ENCODE measurements around the gene ADAM15. TPM values are rescaled to one million over a fixed set of nuclear protein-coding genes. Genes with fewer than 3 reads are reported as not detected.
A peak's percentile ranks its signal among the peaks of the same experiment; 100 is the strongest.

Gene ADAM15
- total and polyA plus RNA-seq, 12 donors: 46.7 to 305 (median 65.0) TPM

DNA sequence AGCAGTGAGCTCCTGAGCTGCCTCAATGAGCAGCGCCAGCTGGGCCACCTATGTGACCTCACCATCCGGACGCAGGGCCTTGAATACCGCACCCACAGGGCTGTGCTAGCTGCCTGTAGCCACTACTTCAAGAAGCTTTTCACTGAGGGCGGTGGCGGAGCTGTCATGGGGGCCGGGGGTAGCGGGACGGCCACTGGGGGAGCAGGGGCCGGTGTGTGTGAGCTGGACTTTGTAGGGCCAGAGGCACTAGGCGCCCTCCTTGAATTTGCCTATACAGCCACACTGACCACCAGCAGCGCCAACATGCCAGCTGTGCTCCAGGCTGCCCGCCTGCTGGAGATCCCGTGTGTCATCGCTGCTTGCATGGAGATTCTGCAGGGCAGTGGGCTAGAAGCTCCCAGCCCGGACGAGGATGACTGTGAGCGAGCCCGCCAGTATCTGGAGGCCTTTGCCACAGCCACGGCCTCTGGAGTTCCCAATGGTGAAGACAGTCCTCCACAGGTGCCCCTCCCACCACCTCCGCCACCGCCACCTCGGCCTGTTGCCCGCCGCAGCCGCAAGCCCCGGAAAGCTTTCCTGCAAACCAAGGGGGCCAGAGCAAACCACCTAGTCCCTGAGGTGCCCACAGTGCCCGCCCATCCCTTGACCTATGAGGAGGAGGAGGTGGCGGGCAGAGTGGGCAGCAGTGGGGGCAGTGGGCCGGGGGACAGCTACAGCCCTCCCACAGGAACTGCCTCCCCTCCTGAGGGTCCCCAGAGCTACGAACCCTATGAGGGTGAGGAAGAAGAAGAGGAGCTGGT, 36.2 kb upstream of the ADAM15 start:
- Histone ChIP-seq H3K27ac (peak overlapping the region in 1 of 10 donors; percentile 40), H3K27me3 (no peaks in the 10 kb centered on the region), H3K4me1 (peaks cover 12 to 77% (median 42%) of the 10 kb centered on the region in 9 donors), H3K9me3 (no peaks in the 10 kb centered on the region), H3K36me3 (peaks cover 0 to 35% (median 9%) of the 10 kb centered on the region in 9 donors), H3K4me3 (no peak overlapping the region)
- WGBS, 2 donors: 93 to 96% methylated on average over 31 of the region's 31 CpGs
- no peak for DNase-seq
- ATAC-seq: no peak
- intact Hi-C loops (cut with DNase I): loop anchor here in 6 of 10 donors (5.0 to 10.0 kb wide), 6 partner anchors 37 to 60 kb away; partner anchors contain the start of genes PBXIP1 (in 2 of the 6), ADAM15 (in 1 of the 6), CKS1B (in 1 of the 6) and PYGO2 (in 1 of the 6)
- TF ChIP-seq, protein P1, sequence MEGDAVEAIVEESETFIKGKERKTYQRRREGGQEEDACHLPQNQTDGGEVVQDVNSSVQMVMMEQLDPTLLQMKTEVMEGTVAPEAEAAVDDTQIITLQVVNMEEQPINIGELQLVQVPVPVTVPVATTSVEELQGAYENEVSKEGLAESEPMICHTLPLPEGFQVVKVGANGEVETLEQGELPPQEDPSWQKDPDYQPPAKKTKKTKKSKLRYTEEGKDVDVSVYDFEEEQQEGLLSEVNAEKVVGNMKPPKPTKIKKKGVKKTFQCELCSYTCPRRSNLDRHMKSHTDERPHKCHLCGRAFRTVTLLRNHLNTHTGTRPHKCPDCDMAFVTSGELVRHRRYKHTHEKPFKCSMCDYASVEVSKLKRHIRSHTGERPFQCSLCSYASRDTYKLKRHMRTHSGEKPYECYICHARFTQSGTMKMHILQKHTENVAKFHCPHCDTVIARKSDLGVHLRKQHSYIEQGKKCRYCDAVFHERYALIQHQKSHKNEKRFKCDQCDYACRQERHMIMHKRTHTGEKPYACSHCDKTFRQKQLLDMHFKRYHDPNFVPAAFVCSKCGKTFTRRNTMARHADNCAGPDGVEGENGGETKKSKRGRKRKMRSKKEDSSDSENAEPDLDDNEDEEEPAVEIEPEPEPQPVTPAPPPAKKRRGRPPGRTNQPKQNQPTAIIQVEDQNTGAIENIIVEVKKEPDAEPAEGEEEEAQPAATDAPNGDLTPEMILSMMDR (IDR thresholded peaks at IDR 0.05): no peak

DNA sequence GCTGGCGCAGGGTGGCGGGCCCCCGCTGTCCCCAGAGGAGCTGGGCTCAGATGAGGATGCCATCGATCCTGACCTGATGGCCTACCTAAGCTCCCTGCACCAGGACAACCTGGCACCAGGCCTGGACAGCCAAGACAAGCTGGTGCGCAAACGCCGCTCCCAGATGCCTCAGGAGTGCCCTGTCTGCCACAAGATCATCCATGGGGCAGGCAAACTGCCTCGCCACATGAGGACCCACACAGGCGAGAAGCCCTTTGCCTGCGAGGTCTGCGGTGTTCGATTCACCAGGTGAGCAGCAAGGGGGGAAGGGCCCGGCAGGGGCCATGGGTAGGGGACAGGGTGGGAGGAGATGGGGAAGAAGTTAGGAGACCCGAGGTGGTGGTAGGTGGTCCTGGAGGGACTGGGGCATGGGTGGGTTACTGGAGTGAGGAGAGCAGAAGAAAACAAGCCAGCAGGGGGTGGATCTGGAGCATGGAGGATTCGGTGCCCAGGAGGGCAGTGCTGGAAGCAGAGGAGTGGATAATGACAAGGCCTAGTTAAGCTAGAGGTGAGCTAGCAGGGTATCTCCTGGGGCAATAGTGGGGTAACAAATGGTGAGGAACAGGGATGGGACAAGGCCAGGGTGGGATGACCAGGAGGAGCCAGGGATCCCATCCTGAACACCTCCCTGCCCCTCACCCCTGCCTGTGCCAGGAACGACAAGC, 35.4 kb upstream of the ADAM15 start:
- H3K36me3 ChIP-seq: peaks cover 0 to 35% (median 9%) of the 10 kb centered on the region in 9 donors
- H3K4me1 ChIP-seq: peaks cover 12 to 70% (median 41%) of the 10 kb centered on the region in 9 donors
- H3K27ac ChIP-seq: peak overlapping the region in 3 of 10 donors; percentile 40 to 87 (median 83)
- H3K9me3 ChIP-seq: no peaks in the 10 kb centered on the region
- intact Hi-C loops (cut with DNase I): loop anchor here in 7 of 10 donors (2.0 to 10.0 kb wide), 7 partner anchors 37 to 61 kb away; partner anchors contain the start of genes PBXIP1 (in 2 of the 7), PYGO2 (in 2 of the 7), ADAM15 (in 1 of the 7) and CKS1B (in 1 of the 7)
- WGBS, 2 donors: 88 to 89% methylated on average over 16 of the region's 16 CpGs
- ATAC-seq (no peak), DNase-seq (no peak)
- no peaks in the 10 kb centered on the region for H3K27me3 ChIP-seq
- no peak overlapping the region for H3K4me3 ChIP-seq
- TF ChIP-seq, protein P1 (IDR thresholded peaks at IDR 0.05): no peak

DNA sequence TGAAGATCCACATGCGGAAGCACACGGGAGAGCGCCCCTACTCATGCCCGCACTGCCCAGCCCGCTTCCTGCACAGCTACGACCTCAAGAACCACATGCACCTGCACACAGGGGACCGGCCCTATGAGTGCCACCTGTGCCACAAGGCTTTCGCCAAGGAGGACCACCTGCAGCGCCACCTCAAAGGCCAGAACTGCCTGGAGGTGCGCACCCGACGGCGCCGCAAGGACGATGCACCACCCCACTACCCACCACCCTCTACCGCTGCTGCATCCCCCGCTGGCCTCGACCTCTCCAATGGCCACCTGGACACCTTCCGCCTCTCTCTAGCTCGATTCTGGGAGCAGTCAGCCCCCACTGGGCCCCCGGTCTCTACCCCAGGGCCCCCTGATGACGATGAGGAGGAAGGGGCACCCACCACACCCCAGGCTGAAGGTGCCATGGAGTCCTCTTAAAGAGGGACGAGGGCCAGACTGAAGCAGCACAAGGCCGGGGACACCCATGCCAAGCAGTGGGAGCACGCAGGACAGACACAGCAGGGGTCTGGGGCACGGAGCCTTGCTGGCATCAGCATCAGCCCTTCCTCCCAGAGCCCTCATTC, 34.8 kb upstream of the ADAM15 start:
- WGBS, 2 donors: 89 to 94% methylated on average over 26 of the region's 26 CpGs
- intact Hi-C loops (cut with DNase I): loop anchor here in 7 of 10 donors (2.0 to 10.0 kb wide), 7 partner anchors 36 to 62 kb away; partner anchors contain the start of genes PBXIP1 (in 2 of the 7), PYGO2 (in 2 of the 7), ADAM15 (in 1 of the 7) and CKS1B (in 1 of the 7)
- H3K27me3 ChIP-seq: no peaks in the 10 kb centered on the region
- no peak for DNase-seq
- H3K4me3 ChIP-seq: no peak overlapping the region
- H3K9me3 ChIP-seq: no peaks in the 10 kb centered on the region
- peak overlapping the region; percentile 78 to 91 (median 85) for H3K27ac ChIP-seq
- TF ChIP-seq, protein P1 (IDR thresholded peaks at IDR 0.05): no peak
- H3K36me3 ChIP-seq: peaks cover 0 to 35% (median 9%) of the 10 kb centered on the region in 9 donors
- H3K4me1 ChIP-seq: peaks cover 12 to 63% (median 36%) of the 10 kb centered on the region in 9 donors
- ATAC-seq: peak in 1 of 8 donors; percentile 6

All from heart right ventricle (tissue), 16 donors.